SK-N-MC (cell line): ENCODE measurements around the gene EDEM1.
"Not testable (repeated sequence)": the region's sequence is repeated elsewhere in the genome, so short reads cannot be mapped to it uniquely, and the experiment has no call there.

ENCODE experiments used
- DNase-seq: peaks from one replicate; pipeline ENCODE4 v3.0.0-alpha.2; 2011; ENCODE audit warnings: low read depth, low spot score
- H3K27ac ChIP-seq: fragments of 200-600 bp; sonication (generic); 2 replicates; pipeline ENCODE4 v1.5.1; 2016; ENCODE audit warnings: mixed run types
- H3K36me3 ChIP-seq: fragments of 200-600 bp; sonication (generic); 2 replicates; pipeline ENCODE4 v1.6.1; 2017; ENCODE audit warnings: antibody characterized with exemption, low read length, mixed read lengths; ENCODE audit not compliant: insufficient read depth
- H3K4me3 ChIP-seq: fragments of 200-600 bp; sonication (generic); 2 replicates; pipeline ENCODE4 v1.5.1; 2016
- H3K9ac ChIP-seq: fragments of 200-600 bp; sonication (generic); 2 replicates; pipeline ENCODE4 v1.8.0; 2017; ENCODE audit warnings: mixed run types, mixed read lengths; ENCODE audit not compliant: insufficient read length
- H3K9me3 ChIP-seq: fragments of 200-600 bp; sonication (generic); 2 replicates; pipeline ENCODE4 v1.6.1; 2017; ENCODE audit warnings: low read depth, mild to moderate bottlenecking, antibody characterized with exemption, low read length, moderate library complexity, mixed read lengths
- EZH2 ChIP-seq: fragments of 200-600 bp; sonication (generic); IDR thresholded peaks from one replicate; pipeline ENCODE4 v1.6.1; 2017; ENCODE audit warnings: antibody characterized with exemption
- FOXP2 ChIP-seq: optimal IDR thresholded peaks from 2 replicates; pipeline ENCODE3; 2011; ENCODE audit warnings: mild to moderate bottlenecking, moderate library complexity; ENCODE audit not compliant: insufficient read depth; ENCODE audit errors: extremely low read length, control extremely low read depth
- POLR2AphosphoS5 ChIP-seq: IDR thresholded peaks from 2 replicates; pipeline ENCODE4 v1.6.1; 2012; ENCODE audit warnings: mild to moderate bottlenecking, low read depth, low read length, borderline replicate concordance

Gene EDEM1

DNA sequence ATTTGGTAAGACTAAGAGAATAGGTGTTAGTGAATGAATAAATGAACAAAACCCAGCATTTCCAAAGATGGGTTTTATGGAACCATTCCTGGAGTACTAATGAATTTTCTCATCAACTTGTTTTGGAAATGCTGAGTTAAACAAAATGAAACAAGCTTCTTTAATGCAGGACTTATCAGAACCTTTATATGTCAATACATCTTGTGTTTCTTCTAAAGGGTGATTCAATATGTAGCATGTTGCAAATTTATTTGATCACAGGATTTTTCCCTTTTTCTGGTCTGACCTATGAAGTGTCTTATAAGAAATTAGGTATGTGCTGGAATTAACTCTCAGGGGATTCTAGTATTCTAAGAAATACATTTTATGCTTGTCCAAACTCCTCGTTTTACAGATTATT, 53.2 kb downstream of the EDEM1 start:
- H3K36me3 ChIP-seq, result no peaks in the 10 kb centered on the region
- H3K27ac ChIP-seq, result no peak overlapping the region
- TF ChIP-seq EZH2 (no peak), POLR2AphosphoS5 (no peak), FOXP2 (no peak)
- DNase-seq, result no peak
- no peak overlapping the region for H3K4me3 ChIP-seq
- H3K9ac ChIP-seq, result no peak overlapping the region
- no peaks in the 10 kb centered on the region for H3K9me3 ChIP-seq

DNA sequence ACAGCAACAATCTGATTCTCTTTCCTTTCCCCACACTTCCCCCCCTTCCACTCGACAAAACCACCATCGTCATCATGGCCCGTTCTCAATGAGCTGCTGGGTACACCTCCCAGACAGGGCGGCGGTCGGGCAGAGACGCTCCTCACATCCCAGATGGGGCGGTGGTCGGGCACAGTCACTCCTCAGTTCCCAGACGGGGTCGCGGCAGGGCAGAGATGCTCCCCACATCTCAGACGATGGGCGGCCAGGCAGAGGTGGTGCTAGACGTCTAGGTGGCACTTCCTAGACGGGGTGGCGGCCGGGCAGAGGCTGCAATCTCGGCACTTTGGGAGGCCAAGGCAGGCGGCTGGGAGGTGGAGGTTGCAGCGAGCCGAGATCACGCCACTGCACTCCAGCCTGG, 55.3 kb downstream of the EDEM1 start:
- H3K36me3 ChIP-seq, H3K9ac ChIP-seq, H3K9me3 ChIP-seq, H3K27ac ChIP-seq, DNase-seq, H3K4me3 ChIP-seq: not testable (repeated sequence)

DNA sequence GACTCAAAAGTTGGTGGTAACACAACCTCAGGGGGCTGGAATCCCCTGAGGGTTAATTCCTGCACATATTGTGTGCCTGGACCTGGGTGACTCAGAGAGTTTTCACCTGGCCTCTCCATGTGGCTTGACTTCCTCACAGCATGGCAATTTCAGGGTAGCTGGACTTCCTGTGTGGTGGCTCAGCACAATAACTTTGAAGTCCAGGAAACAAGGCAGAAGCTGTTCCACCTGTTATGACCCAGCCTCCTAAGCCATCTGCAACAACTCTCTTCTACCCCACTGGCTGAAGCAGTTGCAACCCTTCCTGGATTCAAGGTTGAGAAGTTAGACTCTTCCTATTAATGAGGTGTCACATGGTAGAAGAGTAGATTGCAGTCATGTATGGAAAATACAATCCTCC, 58.4 kb downstream of the EDEM1 start:
- no peak for DNase-seq
- TF ChIP-seq POLR2AphosphoS5, result no peak
- no peak for TF ChIP-seq EZH2
- no peak for TF ChIP-seq FOXP2
- Histone ChIP-seq H3K9me3 (no peaks in the 10 kb centered on the region), H3K27ac (no peak overlapping the region), H3K36me3 (no peaks in the 10 kb centered on the region), H3K4me3 (no peak overlapping the region), H3K9ac (no peak overlapping the region)

DNA sequence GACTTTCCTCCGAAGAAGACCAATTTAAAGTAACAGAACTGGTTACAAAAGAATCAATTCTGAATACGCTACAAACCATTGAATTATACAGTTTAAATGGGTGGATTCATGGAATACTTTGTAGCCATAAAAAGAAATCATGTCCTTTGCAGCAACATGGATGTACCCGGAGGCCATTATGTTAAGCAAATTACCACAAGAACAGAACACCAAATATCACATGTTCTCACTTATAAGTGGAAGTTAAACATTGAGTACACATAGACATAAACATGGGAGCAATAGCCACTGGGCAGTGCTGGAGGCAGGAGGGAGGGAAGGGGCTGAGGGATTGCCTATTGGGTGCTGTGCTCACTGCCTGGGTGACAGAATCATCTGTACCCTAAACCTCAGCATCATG, 61.3 kb downstream of the EDEM1 start:
- H3K4me3 ChIP-seq, result peak overlapping the region; percentile 38
- no peak for TF ChIP-seq EZH2
- TF ChIP-seq FOXP2, result no peak
- TF ChIP-seq POLR2AphosphoS5, result no peak
- H3K9ac ChIP-seq, result no peak overlapping the region
- no peak for DNase-seq
- H3K9me3 ChIP-seq, result no peaks in the 10 kb centered on the region
- peak overlapping the region; percentile 84 for H3K27ac ChIP-seq
- H3K36me3 ChIP-seq, result no peaks in the 10 kb centered on the region

DNA sequence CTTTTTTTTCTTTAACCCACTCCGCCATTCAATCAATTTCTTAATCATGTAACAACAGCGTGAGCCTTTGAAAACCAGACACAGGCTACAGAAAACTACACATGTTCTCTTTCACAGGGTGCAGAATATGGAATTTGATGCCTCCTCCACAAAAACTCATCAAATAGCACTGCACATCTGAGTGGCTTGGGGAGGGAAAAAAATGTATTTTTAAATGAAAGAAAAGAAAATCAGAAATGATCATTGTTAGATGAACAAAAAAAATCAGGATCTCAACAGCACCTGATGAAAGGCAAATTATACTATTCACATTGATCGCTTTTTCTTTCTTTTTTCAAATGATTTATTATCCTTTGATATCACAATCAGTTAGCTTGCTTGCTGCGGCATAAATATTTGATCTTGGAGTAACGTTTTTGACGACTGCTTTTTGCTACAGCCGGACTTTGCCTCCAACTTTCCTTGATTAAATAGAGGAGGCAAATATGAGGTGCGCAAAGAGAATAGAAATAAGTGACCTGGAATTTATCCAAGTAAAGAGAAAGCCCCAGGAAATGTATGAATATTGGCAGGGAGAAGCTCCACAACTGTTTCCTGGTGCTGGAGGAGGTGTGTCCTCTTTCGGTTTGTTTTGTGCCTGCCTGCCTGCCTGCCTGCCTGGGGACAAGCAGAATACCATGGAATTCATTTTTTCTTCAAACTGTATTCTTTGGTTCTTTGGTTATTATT, 63.1 kb downstream of the EDEM1 start:
- H3K27ac ChIP-seq, result 0 out of 2 replicates have a peak overlapping the region, but pooled peaks have one; percentile 9
- peak overlapping the region; percentile 62 for H3K4me3 ChIP-seq
- DNase-seq, result no peak

DNA sequence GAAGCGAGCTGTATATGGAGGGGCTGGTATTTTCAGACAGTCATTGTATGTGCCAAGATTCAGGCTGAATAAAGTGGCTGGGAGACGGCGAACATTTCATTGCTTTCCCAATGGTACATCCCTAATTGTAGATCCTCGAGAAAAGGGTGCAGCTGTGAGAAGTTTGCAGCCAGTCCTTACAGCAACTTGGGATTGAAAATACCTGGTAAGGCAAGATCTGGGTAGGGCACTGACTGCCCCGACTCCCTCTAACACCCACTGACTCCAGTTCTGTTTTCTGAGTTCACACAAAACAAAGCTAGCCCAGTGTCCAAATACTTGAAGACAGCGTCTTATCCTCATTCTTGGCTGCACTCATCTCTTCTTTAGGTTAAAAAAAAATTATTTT, 63.7 kb downstream of the EDEM1 start:
- TF ChIP-seq FOXP2, result no peak
- no peak for TF ChIP-seq EZH2
- no peak for TF ChIP-seq POLR2AphosphoS5
- Histone ChIP-seq H3K9me3 (no peaks in the 10 kb centered on the region), H3K27ac (no peak overlapping the region), H3K4me3 (peak overlapping the region; percentile 62), H3K36me3 (no peaks in the 10 kb centered on the region), H3K9ac (no peak overlapping the region)
- DNase-seq, result no peak

More for the DNA sequence above, 63.1 kb downstream of the EDEM1 start:
- no peak for TF ChIP-seq EZH2
- no peak for TF ChIP-seq FOXP2
- TF ChIP-seq POLR2AphosphoS5, result no peak
- Histone ChIP-seq H3K36me3 (no peaks in the 10 kb centered on the region), H3K9me3 (no peaks in the 10 kb centered on the region), H3K9ac (peak overlapping the region; percentile 32)

DNA sequence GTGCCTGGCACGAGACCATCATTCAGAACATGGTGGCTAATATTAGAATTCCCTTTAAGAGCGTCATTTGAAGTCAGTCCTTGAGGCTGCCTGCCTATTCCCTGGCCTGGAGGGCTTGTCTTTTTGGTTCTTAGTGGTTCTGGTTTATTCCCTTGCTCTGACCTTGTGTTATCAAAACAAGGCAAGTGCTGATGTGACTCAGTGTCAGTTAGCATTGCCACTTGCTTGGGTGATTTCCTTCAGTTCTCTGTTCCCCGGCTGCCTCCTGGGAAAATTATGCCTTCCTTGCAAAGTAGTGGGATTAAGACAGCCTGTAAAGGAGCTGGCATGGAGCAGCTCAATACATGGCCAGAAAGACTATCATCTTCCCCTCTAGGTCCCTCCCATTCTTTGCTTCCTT, 64.6 kb downstream of the EDEM1 start:
- no peaks in the 10 kb centered on the region for H3K36me3 ChIP-seq
- H3K9me3 ChIP-seq, result no peaks in the 10 kb centered on the region
- no peak for DNase-seq
- TF ChIP-seq POLR2AphosphoS5, result no peak
- no peak for TF ChIP-seq FOXP2
- no peak for TF ChIP-seq EZH2
- no peak overlapping the region for H3K9ac ChIP-seq
- H3K27ac ChIP-seq, result no peak overlapping the region
- H3K4me3 ChIP-seq, result no peak overlapping the region

DNA sequence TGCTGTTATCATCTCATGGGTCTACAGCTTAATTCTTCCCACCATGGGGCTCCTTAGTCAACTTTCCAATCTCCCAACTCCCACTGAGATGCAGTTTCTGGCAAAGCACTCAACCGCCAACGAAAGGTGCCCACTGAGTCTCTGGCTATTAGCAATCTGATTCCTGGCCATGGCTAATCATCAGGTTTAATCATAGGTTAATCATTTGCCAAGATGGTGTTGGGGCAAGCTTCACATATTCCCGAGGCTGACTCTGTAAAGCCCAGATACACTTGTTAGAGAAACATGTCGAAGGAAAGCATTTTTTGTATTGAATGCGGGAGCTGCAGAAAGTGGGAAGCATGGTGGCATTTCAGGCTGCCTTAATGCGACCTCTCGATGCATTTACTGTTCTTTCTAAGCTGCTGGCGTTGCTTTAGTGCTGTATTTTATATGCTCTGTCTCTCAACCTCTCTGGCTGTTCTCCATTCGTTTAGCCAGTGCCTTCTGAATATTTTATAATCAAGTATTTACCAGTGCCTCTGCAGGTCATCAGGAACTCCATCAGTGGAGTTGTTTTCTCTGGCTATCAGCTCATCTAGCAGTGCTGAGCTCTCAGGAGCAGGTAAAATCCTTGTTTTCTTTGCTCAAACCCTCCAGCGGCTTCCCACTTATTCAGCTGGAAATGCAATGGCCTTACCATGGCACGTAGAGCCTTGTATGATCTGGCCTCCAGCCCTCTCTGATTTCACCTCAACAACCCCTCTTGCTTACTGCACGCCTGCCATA, 67.0 kb downstream of the EDEM1 start:
- no peak overlapping the region for H3K4me3 ChIP-seq
- H3K27ac ChIP-seq, result no peak overlapping the region
- H3K9me3 ChIP-seq, result no peaks in the 10 kb centered on the region
- TF ChIP-seq POLR2AphosphoS5 (no peak), FOXP2 (no peak), EZH2 (no peak)
- no peaks in the 10 kb centered on the region for H3K36me3 ChIP-seq
- DNase-seq, result no peak
- H3K9ac ChIP-seq, result no peak overlapping the region
